PFSK-1 (cell line): ENCODE data around the gene FAM53A.

Source experiments
- FOXP2 ChIP-seq: optimal IDR thresholded peaks from 2 replicates; pipeline ENCODE3; 2011; ENCODE audit warnings: borderline replicate concordance, control low read depth, inconsistent platforms; ENCODE audit not compliant: insufficient read depth; ENCODE audit errors: extremely low read length, extremely low read depth
- POLR2AphosphoS5 ChIP-seq: IDR thresholded peaks from 2 replicates; pipeline ENCODE4 v1.6.1; 2012; ENCODE audit warnings: low read depth, mild to moderate bottlenecking, control low read depth, low read length, moderate library complexity
- SIN3A ChIP-seq: IDR thresholded peaks from 2 replicates; pipeline ENCODE4 v1.6.1; 2012; ENCODE audit warnings: mild to moderate bottlenecking, low read length, moderate library complexity, borderline replicate concordance; ENCODE audit not compliant: insufficient read depth
- TAF1 ChIP-seq: IDR thresholded peaks from 2 replicates; pipeline ENCODE4 v1.6.1; 2012; ENCODE audit warnings: low read length, control low read depth, borderline replicate concordance; ENCODE audit not compliant: insufficient read depth
- TF ChIP-seq, protein P1 (sequence below), 2 experiments: IDR thresholded peaks; 2 replicates each; pipeline versions ENCODE4 v1.6.1 to v1.8.0; 2011 to 2012; ENCODE audit warnings: low read depth in 2 of 2, low read length in 2 of 2, control low read depth in 1 of 2, inconsistent platforms in 1 of 2, mild to moderate bottlenecking in 1 of 2, moderate library complexity in 1 of 2; ENCODE audit not compliant: insufficient read depth in 1 of 2

The FAM53A gene

DNA sequence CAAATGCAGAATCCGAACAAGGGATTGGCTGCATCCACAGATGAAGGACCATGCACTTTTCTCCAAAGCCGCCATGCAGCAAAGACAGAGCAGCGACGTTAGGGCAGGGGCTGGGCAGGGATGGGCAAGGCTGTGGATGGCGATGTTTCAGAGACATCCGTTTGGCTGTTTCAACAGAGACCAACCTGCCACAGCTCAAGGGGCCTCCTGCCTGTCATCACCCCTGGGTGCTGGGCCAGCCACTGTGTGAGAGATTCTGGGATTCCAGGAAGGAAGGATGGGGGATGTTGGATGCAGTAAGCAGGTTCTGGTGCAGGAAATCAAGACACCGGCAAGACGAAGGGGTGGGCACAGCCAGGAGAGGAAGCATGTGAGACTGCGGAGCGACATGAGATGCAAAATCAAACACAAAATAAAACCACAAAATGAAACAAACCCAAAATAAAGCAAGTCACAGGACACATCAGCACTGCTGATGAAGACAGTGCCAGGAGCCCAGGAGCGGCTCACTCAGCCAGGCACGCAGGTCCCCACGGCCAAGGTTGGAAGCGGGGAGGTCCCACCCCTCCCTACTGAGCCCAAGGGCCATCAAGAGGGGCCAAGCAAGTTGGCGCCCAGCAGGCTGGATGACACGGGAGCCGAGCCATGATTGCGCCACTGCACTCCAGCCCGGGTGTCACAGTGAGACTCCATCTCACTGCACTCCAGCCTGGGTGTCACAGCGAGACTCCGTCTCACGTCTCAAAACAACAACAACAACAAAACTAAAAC lies 68.1 kb downstream of the FAM53A start:
- TF ChIP-seq, protein P1, sequence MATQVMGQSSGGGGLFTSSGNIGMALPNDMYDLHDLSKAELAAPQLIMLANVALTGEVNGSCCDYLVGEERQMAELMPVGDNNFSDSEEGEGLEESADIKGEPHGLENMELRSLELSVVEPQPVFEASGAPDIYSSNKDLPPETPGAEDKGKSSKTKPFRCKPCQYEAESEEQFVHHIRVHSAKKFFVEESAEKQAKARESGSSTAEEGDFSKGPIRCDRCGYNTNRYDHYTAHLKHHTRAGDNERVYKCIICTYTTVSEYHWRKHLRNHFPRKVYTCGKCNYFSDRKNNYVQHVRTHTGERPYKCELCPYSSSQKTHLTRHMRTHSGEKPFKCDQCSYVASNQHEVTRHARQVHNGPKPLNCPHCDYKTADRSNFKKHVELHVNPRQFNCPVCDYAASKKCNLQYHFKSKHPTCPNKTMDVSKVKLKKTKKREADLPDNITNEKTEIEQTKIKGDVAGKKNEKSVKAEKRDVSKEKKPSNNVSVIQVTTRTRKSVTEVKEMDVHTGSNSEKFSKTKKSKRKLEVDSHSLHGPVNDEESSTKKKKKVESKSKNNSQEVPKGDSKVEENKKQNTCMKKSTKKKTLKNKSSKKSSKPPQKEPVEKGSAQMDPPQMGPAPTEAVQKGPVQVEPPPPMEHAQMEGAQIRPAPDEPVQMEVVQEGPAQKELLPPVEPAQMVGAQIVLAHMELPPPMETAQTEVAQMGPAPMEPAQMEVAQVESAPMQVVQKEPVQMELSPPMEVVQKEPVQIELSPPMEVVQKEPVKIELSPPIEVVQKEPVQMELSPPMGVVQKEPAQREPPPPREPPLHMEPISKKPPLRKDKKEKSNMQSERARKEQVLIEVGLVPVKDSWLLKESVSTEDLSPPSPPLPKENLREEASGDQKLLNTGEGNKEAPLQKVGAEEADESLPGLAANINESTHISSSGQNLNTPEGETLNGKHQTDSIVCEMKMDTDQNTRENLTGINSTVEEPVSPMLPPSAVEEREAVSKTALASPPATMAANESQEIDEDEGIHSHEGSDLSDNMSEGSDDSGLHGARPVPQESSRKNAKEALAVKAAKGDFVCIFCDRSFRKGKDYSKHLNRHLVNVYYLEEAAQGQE (IDR thresholded peaks at IDR 0.05; ENCODE audit: insufficient read depth in 1 of 2, low read depth in 2 of 2, low read length in 2 of 2): no peak
- TF ChIP-seq TAF1 (no peak), POLR2AphosphoS5 (no peak), FOXP2 (no peak), SIN3A (no peak)

DNA sequence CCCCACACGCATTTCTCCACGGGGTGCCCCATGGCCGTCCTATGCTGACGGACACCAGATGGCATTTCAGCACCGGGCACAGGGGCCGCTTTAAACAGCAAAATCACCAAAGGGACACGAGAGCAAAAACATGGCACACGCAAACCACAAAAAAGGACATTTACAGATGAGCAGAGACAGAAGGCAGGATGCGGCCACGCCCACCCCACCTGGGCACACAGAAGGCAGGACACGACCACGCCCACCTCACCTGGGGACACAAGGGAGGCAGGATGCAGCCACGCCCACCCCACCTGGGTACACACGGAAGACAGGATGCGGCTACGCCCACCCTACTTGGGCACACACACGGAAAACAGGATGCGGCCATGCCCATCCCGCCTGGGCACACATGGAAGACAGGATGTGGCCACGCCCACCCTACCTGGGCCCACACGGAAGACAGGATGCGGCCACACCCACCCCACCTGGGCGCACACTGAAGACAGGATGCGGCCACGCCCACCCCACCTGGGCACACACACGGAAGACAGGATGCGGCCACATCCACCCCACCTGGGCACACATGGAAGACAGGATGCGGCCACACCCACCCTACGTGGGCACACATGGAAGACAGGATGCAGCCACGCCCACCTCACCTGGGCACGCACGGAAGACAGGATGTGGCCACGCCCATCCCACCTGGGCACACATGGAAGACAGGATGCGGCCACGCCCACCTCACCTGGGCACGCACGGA lies 69.1 kb downstream of the FAM53A start:
- TF ChIP-seq TAF1 (no peak), FOXP2 (no peak), SIN3A (no peak), POLR2AphosphoS5 (no peak)
- TF ChIP-seq, protein P1 (IDR thresholded peaks at IDR 0.05; ENCODE audit: insufficient read depth in 1 of 2, low read depth in 2 of 2, low read length in 2 of 2): no peak

DNA sequence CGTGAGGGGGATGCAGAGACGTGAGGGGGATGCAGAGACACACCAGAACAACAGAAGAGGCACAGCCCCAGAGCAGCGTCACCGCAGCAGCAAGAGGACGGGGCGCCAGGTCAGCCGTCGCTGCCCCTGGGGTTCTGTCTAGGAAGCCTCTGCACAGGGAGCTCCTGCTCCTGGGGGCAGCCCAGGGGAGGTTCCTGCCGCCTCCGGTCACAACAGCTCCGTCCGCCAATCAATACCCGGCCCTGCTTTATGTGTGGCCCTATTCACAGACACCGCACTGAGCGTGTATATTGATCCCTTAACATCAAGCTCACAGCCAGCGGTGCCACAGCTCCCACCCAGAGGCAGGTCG lies 69.6 kb downstream of the FAM53A start:
- no peak for TF ChIP-seq FOXP2
- TF ChIP-seq TAF1: no peak
- TF ChIP-seq POLR2AphosphoS5: no peak
- TF ChIP-seq, protein P1 (IDR thresholded peaks at IDR 0.05; ENCODE audit: insufficient read depth in 1 of 2, low read depth in 2 of 2, low read length in 2 of 2): no peak
- no peak for TF ChIP-seq SIN3A

DNA sequence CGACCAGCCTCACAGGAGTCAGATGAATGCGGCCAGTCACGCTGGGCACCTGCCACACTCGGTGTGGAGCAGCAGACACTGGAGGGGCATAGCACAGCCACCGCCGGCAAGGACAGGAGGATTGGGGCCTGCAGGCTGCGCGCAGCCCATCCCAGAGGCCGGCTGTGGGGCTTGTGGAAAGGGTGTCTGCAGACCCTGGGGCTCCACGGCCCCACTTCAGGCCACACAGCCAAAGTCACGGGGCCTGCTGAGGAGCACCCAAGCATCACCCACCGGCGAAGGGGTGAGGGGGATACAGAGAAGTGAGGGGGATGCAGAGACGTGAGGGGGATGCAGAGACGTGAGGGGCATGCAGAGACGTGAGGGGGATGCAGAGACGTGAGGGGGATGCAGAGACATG lies 70.1 kb downstream of the FAM53A start:
- no peak for TF ChIP-seq SIN3A

DNA sequence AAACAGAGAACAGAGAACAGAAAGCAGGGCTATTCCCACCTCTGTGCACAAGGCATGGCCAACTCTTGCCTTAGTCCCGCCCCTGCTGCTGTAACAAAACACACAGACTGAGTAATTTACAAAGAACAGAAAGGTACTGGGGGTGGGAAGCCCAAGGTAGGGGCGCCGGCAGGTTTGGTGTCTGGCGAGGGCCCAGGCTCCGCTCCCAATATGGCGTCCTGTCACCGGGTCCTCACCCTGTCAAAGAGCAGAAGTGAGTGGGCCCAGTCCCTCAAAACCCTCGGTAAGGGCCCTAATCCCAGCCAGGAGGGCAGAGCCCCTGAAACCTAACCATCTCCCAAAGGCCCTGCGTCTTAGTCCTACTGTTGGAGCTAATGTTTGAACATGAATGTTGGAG lies 71.0 kb downstream of the FAM53A start:
- TF ChIP-seq POLR2AphosphoS5 (no peak), FOXP2 (no peak), SIN3A (no peak), TAF1 (no peak)

DNA sequence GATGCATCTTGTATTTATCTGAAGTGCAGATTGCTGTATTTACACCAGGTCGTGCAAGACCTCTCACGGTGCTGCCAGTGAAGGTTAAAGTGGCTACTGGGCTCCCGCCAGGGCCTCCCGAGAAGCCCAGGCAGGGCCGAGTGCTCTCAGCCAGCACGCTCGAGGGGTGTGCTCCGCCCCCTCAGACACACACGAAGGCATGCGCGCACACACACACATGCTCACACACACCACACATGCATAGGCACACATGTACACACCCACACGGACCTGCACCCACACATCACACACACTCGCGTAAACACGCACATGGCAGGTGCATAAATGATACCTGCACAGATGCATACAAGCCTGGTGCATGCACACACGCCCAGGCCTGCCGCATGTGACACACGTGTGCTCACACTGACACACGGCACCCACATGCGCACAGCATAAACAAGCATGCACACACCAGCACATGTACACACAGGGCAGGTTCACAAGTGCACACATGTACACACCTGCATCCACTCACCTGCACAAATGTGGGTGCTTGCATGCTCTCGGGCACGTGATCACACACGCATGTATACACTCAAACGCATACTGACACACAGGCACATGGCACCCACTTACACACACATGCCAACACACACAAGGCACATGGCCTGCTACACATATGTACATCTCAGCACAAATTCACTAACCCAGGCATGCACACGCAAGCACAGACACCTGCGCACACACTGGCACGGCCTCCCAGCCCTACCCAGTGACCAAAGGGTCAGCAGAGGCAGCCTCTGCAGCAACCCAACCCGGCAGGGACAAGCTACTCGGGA lies 71.6 kb downstream of the FAM53A start:
- no peak for TF ChIP-seq TAF1
